Activated CD4-positive, alpha-beta T cell treated with anti-CD3 and anti-CD28 coated beads for 24 hours (primary cell): Measurements from ENCODE around the gene KDM6A.
"Not testable (repeated sequence)": the region's sequence is repeated elsewhere in the genome, so short reads cannot be mapped to it uniquely, and the experiment has no call there.

Experiments used
- DNase-seq, 2 donors: peaks; one replicate each; pipeline ENCODE4 v3.0.0-alpha.2; 2020; ENCODE audit warnings: low read depth in 2 of 2

The KDM6A gene

DNA sequence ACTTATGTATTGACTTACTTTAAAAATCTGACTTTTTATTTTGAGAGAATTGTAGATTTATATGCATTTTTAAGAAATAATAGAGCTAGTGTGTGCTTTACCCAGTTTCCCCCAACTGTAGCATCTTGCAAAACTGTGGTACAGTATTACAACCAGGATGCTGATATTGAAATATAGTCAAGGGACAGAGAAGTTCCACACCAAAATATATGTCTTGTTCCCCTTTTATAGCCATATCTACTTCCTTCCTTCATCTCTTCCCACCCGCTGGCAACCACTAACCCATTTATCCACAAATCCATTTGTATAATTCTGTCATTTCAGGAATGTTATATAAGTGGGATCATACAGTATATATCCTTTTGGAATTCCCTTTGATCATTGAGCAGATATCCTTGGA lies 16.8 kb downstream of the KDM6A start:
- no peak for DNase-seq

DNA sequence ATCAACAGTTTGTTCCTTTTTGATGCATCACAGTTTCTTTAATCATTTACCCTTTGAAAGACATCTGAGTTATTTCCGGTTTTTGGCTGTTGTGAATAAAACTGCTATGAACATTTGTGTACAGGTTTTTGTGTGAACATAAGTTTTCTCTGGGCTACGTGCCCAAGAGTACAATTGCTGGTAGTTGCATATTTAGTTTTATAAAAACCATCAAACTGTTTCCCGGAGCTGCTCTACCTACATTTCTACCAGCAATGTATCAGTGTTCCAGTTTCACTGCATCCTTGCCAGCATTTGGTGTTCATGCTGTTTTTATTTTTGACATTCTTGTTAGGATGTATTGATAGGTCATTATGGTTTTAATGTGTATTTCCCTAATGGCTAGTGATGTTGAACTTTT lies 17.3 kb downstream of the KDM6A start:
- DNase-seq, result no peak

DNA sequence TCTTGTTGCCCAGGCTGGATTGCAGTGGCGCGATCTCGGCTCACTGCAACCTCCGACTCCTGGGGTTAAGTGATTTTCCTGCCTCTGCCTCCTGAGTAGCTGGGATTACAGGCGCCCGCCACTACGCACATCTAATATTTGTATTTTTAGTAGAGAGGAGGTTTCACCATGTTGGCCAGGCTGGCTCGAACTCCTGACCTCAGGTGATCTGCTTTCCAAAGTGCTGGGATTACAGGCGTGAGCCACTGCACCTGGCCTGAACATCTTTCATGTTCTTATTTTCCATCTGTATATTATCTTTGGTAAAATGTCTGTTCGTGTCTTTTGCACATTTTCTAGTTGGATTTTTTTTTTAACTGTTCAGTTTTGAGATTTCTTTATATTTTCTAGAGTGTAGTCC lies 17.7 kb downstream of the KDM6A start:
- DNase-seq, result not testable (repeated sequence)

DNA sequence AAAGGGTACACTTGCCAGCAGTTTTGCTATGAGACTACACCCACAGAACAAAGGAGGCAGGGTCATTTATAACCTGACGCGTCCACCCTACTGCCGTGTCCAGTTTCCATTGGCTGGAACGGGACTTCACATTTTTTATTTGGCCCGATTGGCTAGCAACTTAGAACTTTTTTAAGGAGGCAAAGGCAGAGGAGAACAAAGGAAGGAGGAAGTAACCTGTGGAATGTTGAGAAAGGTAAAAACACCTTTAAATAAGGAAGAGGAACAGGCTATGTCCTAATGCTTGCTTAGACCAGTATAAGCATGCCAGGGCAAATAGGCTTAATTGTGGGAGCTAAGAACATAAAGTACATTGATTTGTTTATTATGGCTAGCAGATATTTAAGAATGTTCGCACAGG lies 18.7 kb downstream of the KDM6A start:
- DNase-seq, result no peak

DNA sequence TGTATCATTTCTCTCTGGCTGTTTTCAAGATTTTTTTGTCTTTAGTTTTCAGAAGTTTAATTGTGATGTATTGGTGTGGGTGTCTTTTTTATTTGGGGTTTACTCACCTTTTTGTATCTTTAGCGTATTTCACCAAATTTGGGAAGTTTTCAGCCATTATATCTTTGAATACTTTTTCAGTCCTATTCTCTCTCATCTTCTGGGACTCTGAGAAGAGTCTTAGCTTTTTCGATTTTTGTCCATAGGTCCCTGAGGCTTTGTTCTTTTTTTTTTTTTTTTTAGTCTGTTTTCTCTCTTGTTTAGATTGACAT lies 23.8 kb downstream of the KDM6A start:
- DNase-seq, result no peak

DNA sequence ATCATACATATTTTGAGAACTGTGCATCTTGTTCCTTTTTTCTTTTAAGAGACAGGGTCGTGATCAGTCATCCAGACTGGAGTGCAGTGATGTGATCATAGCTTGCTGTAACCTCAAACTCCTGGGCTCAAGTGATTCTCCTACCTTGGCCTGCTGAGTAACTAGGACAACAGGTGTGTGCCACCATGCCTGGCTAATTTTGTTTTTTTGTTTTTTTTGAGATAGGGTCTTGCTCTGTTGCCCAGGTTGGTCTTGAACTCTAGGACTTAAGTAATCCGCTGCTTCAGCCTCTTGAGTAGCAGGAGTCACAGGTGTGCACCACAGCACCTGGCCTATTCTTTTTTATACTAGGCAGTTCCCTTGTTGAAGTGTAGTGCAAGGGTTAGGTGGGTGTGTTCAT lies 24.6 kb downstream of the KDM6A start:
- no peak for DNase-seq

DNA sequence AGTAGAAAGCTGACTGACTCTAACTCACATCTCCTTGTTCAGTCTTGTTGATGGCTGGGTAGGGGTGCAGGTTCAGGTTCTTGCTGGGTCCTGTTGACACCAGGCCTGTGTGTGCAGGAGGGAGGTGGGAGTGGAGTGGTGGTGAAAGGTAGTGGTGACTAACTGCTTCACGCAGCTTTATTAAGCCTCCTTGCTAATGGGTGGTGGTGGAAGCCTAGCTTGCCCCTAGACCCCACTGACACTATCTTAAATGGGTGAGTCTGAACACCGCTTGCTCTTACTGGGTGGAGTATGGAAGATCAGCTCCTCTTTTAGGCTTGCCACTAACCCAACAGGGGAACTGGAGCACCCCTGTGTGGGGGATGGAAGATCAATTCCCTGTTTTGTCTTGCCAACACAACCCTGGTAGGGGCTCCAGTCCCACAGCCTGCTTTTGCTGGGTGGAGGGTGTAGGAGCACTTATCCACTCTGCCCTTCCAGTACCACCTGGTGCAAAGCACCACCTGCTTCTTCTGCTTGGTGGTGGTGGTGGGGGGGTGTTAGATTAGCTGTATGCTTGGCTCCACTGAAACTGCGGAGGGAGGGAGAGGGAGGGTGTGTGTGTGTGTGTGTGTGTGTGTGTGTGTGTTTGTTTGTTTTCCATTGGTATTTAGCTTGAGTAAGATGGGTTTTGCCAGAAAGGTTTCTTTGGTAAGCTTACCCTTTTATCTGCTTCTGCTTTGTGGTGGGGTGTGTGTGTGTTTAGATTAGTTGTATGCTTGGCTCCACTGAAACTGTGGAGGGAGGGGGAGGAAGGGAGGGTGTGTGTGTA lies 25.6 kb downstream of the KDM6A start:
- DNase-seq, result no peak

DNA sequence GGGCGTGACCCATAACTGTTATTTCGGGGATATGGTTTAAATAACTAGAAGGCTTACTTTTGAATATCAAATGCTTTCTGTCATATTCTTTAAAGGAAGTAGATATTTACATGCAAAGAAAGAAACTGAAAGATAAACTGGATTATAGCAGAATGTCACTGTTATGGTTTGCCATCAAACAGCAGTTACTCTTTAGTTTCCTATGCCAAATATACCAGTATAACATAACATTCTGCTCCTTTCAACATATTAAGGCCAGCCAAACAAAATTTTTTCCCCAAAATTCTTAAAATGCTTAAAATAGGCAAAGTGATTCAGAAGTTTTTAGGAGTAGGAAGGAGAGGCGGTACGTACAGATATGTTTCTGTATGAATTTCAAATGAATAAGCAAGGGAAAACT lies 27.0 kb downstream of the KDM6A start:
- no peak for DNase-seq

DNA sequence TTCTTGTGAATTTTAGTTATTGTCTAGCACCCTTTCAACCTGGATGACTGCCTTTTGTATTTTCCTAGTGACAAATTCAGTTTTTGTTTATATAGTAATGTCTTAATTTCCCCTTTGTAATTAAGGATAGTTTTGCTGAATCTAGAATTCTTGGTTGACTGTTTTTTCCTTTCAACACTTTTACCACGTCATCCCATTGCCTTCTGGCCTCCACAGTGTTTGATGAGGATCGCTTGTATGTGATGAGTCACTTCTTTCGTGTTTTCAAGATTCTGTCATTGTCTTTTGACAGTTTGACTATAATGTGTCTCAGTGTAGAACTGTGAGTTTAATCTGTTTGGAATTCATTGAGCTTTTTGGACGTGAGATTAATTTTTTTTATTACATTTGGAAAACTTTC lies 30.1 kb downstream of the KDM6A start:
- DNase-seq, result no peak

DNA sequence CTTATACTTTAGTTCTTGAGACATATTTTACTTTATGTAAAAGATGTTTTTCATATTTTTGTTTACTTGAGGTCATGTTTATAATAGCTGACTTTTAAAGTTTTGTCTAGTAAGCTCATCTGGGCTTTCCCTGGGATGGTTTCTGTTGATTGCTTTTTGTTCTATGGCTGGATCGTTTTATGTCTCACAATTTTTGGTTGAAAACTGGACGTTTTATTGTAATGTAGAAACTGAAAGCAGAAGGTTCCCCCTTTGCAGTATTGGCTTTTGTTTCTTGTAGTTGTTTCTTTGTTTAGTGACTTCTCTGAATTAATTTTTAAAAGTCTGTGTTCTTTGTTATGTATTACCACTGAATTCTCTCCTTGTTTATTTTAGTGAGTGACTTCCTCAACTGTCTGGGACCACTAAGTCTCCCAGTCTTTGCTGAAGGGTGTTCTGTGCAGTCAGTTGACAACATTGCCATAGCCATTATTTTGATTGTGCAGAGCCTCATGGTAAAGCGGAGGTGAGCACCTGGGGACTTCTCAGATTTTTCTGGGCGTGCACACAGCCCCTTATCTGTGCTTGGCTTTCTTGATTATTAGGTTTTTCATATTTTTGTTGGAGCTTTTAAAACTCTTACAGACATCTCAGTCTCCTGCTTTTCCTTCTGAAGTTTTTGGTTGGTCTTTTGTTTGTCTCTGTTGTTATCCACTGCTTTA lies 31.0 kb downstream of the KDM6A start:
- DNase-seq, result no peak

DNA sequence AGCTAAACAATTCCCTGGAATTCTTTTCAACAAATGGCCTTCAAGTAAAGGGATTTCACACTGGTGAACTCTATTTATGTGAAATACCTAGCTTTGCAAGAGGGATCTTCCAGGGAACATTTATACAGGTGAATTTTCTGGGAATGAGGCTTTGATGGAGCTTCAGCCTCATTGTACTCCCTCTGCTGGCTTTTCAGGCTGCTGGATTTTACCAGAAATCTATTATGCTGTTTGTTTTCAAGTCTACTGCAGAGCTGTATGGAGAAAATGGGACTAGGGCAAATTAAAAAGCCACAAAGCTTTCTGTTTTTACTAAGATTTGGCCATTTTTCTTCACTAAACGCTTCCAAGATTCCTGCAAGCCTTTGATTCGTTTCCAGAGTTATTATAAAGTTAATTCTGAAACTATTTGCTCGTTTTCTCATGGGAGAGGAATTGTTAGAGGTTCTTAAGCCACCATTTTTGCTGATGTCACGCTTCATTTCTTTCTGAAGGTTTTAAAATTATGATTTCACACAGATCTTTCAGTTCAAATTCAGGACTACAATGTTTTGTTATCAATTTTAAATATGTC lies 31.6 kb downstream of the KDM6A start:
- no peak for DNase-seq

DNA sequence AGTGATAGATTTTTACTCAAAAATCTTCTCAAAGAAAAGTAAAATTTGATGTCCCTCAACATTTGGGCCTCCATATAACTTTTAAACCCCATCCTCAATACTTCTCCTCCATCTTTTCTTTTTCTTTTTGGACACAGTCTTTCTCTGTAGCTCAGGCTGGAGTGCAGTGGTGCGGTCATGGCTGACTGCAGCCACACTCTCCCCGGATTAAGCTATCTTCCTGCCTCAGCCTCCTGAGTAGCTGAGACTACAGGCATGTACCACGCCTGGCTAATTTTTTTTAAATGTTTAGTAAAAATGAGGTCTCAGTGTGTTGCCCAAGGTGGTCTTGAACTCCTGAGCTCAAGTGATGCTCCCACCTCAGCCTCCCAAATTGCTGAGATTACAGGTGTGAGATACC lies 33.1 kb downstream of the KDM6A start:
- no peak for DNase-seq

DNA sequence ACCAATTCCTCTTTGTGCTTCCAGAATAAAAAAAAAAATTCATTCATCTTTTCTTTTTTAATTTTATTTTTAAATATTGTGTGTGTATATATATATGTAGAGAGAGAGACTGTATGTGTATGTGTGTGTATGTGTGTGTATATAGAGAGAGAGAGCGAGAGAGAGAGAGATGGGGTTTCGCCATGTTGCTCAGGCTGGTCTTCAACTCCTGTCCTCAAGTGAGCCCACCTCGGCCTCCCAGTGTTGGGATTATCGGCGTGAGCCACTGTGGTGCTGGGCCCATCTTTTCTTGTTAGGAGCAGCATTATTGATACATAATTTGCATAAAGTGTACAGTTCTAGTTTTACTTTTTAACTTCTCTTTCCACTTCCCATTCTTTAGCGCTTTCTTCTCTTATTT lies 33.6 kb downstream of the KDM6A start:
- no peak for DNase-seq

DNA sequence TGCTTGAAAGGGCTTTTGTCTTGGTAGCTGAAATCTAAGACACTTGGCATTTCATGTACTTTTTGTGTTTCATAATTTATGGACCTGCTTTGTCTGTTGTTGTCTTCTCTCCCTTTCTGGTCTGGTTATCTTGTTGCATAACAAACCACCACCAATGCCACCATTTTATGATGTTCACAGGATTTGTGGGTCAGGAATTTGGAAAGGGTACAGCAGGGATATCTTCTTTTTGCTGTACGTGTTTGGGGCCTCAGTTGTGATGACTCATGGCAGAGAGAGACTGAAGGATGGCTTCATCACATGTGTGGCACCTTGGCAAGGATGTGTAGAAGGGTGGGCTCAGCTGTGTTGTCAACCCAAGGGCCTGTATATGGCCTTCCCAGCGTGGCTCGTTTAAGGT lies 35.2 kb downstream of the KDM6A start:
- DNase-seq, result no peak

DNA sequence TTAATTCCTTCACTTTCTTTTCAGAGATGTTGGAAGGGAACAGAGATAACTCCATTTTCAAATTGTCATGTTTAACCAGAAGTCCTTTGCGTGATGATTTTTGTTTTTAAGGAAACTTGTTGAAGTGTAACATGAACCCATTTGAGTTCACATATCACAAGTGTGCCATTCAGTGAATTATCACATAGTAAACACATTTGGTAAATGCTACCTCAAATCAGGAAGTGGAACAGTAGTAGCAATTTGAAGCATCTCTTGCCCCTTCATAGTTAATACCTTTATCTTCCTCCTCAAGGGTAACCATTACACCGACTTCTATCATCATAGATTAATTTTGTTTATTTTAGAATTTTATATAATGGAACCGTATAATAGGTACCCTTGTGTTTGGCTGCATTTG lies 35.8 kb downstream of the KDM6A start:
- no peak for DNase-seq

DNA sequence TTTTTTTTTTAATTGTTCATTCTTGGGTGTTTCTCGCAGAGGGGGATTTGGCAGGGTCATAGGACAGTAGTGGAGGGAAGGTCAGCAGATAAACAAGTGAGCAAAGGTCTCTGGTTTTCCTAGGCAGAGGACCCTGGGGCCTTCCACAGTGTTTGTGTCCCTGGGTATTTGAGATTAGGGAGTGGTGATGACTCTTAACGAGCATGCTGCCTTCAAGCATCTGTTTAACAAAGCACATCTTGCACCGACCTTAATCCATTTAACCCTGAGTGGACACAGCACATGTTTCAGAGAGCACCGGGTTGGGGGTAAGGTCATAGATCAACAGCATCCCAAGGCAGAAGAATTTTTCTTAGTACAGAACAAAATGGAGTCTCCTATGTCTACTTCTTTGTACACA lies 37.5 kb downstream of the KDM6A start:
- DNase-seq, result not testable (repeated sequence)

DNA sequence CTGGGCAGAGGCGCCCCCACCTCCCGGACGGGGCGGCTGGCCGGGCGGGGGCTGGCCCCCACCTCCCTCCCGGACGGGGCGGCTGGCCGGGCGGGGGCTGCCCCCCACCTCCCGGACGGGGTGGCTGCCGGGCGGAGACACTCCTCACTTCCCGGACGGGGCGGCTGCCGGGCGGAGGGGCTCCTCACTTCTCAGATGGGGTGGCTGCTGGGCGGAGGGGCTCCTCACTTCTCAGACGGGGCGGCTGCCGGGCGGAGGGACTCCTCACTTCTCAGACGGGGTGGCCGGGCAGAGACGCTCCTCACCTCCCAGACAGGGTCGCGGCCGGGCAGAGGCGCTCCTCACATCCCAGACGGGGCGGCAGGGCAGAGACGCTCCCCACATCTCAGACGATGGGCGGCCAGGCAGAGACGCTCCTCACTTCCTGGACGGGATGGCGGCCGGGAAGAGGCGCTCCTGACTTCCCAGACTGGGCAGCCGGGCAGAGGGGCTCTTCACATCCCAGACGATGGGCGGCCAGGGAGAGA lies 38.1 kb downstream of the KDM6A start:
- not testable (repeated sequence) for DNase-seq

DNA sequence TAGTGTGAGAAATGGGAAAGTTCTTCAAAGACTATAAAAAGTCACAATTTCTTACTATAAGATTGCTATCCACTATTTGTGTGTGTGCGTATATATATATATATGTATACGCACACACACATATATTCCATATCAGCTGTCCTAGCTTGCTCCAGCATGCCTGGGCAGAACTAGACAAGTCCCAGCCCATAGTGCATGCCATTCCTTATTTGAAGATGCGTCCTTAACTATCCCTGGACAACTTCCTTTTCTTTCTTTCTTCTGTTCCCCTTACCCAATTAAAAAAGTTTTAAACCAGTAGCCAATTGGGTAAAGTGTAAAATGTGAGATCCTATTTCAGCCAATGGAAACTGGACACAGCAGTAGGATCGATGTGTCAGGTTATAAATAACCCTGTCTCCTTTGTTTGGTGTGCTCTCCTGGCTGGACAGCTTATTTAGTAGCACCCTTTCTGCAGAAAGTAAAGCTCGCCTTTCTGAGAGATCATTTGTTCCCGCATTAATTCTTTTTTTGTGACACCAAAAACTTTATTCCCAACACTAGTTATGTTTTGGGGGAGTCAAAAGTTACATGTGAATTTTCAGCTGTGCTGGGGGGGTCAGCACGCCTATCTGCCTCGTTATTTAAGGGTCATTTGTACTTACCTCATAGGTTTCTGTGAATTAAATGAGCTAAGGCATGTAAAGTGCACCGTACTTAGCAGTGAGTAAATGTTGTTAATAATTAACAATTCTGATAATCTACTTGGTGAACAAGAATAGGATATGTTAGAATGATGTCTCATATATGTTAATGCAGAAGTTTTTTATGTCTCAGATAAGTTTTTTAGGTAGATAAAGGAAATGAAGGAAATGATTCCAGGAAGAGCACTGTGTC lies 40.9 kb downstream of the KDM6A start:
- DNase-seq, result no peak

DNA sequence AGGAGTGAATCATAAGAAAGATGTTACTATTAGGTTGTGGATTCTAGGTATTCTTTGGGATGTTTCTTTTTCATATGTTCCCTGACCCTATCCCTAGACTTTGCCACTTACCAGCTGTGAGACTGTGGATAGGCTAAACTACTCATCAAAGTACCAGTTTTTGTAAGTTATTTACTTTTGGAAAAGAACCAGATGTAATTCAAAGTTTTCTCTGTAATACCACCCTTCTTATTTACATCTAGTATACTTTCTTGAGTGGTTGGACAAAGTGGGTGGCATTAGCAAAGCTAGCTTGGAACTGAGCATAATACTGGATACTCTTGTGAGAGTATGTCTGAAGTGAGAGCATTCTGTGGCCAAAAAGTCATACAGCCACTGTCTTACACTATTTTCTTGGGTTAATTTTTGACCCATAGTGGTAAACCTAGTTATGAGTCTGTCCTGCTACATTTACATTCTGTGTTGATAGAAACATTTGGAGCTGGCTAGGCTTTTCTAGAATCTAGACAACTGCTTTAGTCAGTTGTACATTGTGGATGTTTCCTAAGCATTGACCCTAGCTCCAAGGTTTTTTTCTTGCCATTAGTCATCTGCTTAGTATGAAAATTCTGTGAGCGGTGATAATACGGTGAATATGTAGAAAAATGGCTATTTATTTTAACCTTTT lies 41.7 kb downstream of the KDM6A start:
- DNase-seq, result no peak

DNA sequence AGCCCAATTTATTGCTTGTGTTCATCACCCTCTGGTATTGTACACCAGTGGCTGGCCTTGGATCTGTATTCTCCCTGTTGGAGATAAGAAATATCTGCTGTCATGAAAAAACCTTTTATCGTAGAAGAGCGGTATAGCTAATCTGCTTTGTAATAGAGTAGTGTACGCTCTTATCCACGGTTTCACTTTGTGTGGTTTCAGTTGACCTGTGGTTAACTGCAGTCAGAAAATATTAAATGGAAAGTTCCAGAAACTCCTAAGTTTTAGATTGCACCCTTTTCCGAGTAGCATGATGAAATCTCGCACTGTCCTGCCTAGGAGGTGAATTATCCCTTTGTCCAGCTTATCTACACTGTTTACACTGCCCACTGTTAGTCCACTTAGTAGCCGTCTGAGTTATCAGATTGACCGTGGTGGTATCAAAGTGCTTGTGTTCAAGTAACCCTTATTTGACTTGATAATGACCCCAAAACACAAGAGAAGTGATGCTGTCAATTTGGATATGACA lies 42.4 kb downstream of the KDM6A start:
- DNase-seq, result no peak

DNA sequence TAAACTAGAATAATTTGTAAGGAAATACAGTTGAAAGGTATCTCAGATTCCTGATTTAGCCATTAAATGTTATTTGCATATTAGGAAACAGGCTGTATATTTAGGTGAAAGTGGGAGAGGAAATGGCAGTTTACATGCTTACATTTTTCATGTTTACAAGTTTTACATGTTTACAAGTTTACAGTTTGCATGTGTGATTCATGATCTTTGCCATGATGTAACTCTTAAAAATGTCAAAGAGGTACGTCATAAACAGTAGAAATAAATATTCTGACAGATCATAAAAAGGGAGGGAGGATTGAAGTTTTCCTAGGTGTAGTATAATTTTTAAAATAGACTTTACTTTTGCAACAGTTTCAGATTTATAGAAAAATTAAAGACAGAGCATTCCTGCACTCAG lies 45.7 kb downstream of the KDM6A start:
- DNase-seq, result no peak
